IMR-90 (cell line): ENCODE results near the gene KRT39. TPM values are rescaled to one million over a fixed set of nuclear protein-coding genes. Genes with fewer than 3 reads are reported as not detected.
A peak's percentile ranks its signal among the peaks of the same experiment; 100 is the strongest.

Source experiments
- ATAC-seq: fragments of 200-7000 bp; cut with Tn5 transposase; 2 replicates; pipeline ENCODE4 v1.9.1; 2020; ENCODE audit warnings: low read depth, mild to moderate bottlenecking, moderate library complexity
- BruUV-seq: library from RNA; stranded (reverse); fragments of 400-500 nt; replicated peaks from 2 replicates; lab custom pipeline; 2021; lab: Mats Ljungman, UMichigan
- CTCF ChIA-PET: fragments of 300-600 bp; formaldehyde crosslinking; extraction: SDS; loops from one replicate; lab custom pipeline; 2021; ENCODE audit warnings: antibody characterized with exemption; lab: Yijun Ruan, JAX
- POLR2A ChIA-PET: fragments of 300-600 bp; sonication (Branson Sonifier 250); formaldehyde crosslinking; loops from one replicate; lab custom pipeline; 2022; ENCODE audit warnings: antibody characterized with exemption; ENCODE audit not compliant: unreplicated experiment; lab: Charles Lee
- DNase-seq: peaks from one replicate; pipeline ENCODE4 v3.0.0; 2013
- H2AFZ ChIP-seq: replicated peaks from 2 replicates; pipeline ENCODE3; 2013; ENCODE audit warnings: low read length, mild to moderate bottlenecking; ENCODE audit not compliant: poor library complexity
- H2AK5ac ChIP-seq: 2 replicates; pipeline ENCODE4 v1.6.1; 2013; ENCODE audit warnings: low read depth, low read length, inconsistent platforms
- H2AK9ac ChIP-seq: replicated peaks from 2 replicates; pipeline ENCODE3; 2013; ENCODE audit warnings: mild to moderate bottlenecking, low read depth, low read length, moderate library complexity; ENCODE audit not compliant: poor library complexity
- H2BK120ac ChIP-seq: 2 replicates; pipeline ENCODE4 v1.6.1; 2013; ENCODE audit warnings: low read depth, low read length, inconsistent platforms
- H2BK15ac ChIP-seq: 3 replicates; pipeline ENCODE4 v1.6.1; 2013; ENCODE audit warnings: low read depth, low read length, inconsistent platforms
- H2BK20ac ChIP-seq: 2 replicates; pipeline ENCODE4 v1.6.1; 2013; ENCODE audit warnings: low read depth, mild to moderate bottlenecking, inconsistent platforms, low read length, moderate library complexity
- H2BK5ac ChIP-seq: 2 replicates; pipeline ENCODE4 v1.6.1; 2013; ENCODE audit warnings: mild to moderate bottlenecking, low read depth, low read length, inconsistent platforms; ENCODE audit not compliant: poor library complexity, severe bottlenecking
- H3K14ac ChIP-seq: replicated peaks from 2 replicates; pipeline ENCODE4 v1.6.1; 2013; ENCODE audit warnings: low read depth, low read length, inconsistent platforms
- H3K18ac ChIP-seq: 2 replicates; pipeline ENCODE4 v1.6.1; 2013; ENCODE audit warnings: low read depth, low read length, control low read depth
- H3K23ac ChIP-seq: 2 replicates; pipeline ENCODE4 v1.6.1; 2013; ENCODE audit warnings: low read depth, low read length, inconsistent platforms
- H3K27ac ChIP-seq: 2 replicates; pipeline ENCODE4 v1.5.1; 2013; ENCODE audit warnings: mild to moderate bottlenecking, control low read depth, low read length; ENCODE audit not compliant: insufficient read depth
- H3K27me3 ChIP-seq: 2 replicates; pipeline ENCODE4 v1.6.1; 2013; ENCODE audit warnings: low read length; ENCODE audit not compliant: control insufficient read depth, insufficient read depth
- H3K36me3 ChIP-seq: 2 replicates; pipeline ENCODE4 v1.6.1; 2013; ENCODE audit warnings: low read length, mixed read lengths; ENCODE audit not compliant: control insufficient read depth, insufficient read depth
- H3K4ac ChIP-seq: 2 replicates; pipeline ENCODE4 v1.6.1; 2013; ENCODE audit warnings: low read depth, low read length, inconsistent platforms
- H3K4me1 ChIP-seq: 2 replicates; pipeline ENCODE4 v1.6.1; 2013; ENCODE audit warnings: low read length, mixed read lengths; ENCODE audit not compliant: control insufficient read depth, insufficient read depth
- H3K4me2 ChIP-seq: 2 replicates; pipeline ENCODE4 v1.6.1; 2013; ENCODE audit warnings: low read depth, mild to moderate bottlenecking, control low read depth, low read length, moderate library complexity
- H3K4me3 ChIP-seq: 2 replicates; pipeline ENCODE4 v1.5.1; 2013; ENCODE audit warnings: low read depth, mild to moderate bottlenecking, control low read depth, low read length, moderate library complexity; ENCODE audit not compliant: insufficient read depth
- H3K56ac ChIP-seq: 2 replicates; pipeline ENCODE4 v1.6.1; 2013; ENCODE audit warnings: low read length, inconsistent platforms; ENCODE audit not compliant: insufficient read depth; ENCODE audit errors: extremely low read depth
- H3K79me1 ChIP-seq, 2 experiments: 2 replicates each; pipeline ENCODE4 v1.6.1; 2013; ENCODE audit warnings: low read length in 2 of 2, inconsistent platforms in 1 of 2, low read depth in 1 of 2
- H3K9ac ChIP-seq: 2 replicates; pipeline ENCODE4 v1.6.1; 2013; ENCODE audit warnings: low read depth, low read length, control low read depth
- H3K9me1 ChIP-seq: 2 replicates; pipeline ENCODE4 v1.6.1; 2013; ENCODE audit warnings: low read length, inconsistent platforms; ENCODE audit not compliant: insufficient read depth
- H3K9me3 ChIP-seq: 2 replicates; pipeline ENCODE4 v1.6.1; 2013; ENCODE audit warnings: low read length; ENCODE audit not compliant: control insufficient read depth, insufficient read depth
- H4K20me1 ChIP-seq: 2 replicates; pipeline ENCODE4 v1.6.1; 2013; ENCODE audit warnings: low read length, inconsistent platforms; ENCODE audit not compliant: insufficient read depth
- H4K5ac ChIP-seq: 2 replicates; pipeline ENCODE4 v1.6.1; 2013; ENCODE audit warnings: mild to moderate bottlenecking, low read depth, low read length, control low read depth
- H4K8ac ChIP-seq, 2 experiments: 2 replicates each; pipeline ENCODE4 v1.6.1; 2013; ENCODE audit warnings: low read depth in 2 of 2, low read length in 2 of 2, control low read depth in 1 of 2, inconsistent platforms in 1 of 2
- H4K91ac ChIP-seq: 2 replicates; pipeline ENCODE4 v1.6.1; 2013; ENCODE audit warnings: low read depth, low read length, inconsistent platforms; ENCODE audit not compliant: insufficient read depth
- BHLHE40 ChIP-seq: fragments of 150-350 bp; IDR thresholded peaks from 2 replicates; pipeline ENCODE4 v1.6.1; 2016; ENCODE audit warnings: mild to moderate bottlenecking, low read depth, low read length
- CTCF ChIP-seq: conservative IDR thresholded peaks from 2 replicates; pipeline ENCODE4 v1.5.1; 2012; ENCODE audit warnings: mild to moderate bottlenecking, low read depth, low read length, improper control_type of control experiment
- ELK1 ChIP-seq: fragments of 150-350 bp; IDR thresholded peaks from 2 replicates; pipeline ENCODE4 v1.6.1; 2016; ENCODE audit warnings: low read depth, mild to moderate bottlenecking, low read length, moderate library complexity, borderline replicate concordance
- POLR2A ChIP-seq: IDR thresholded peaks from 2 replicates; pipeline ENCODE4 v1.6.1; 2012; ENCODE audit warnings: mild to moderate bottlenecking, low read depth, low read length
- SMC3 ChIP-seq: fragments of 150-350 bp; IDR thresholded peaks from 2 replicates; pipeline ENCODE4 v1.6.1; 2016; ENCODE audit warnings: low read depth, mild to moderate bottlenecking, antibody characterized with exemption, low read length, moderate library complexity
- WGBS, 2 experiments: methylation state at CpG; one replicate each; pipeline versions ENCODE4 v1.1.5 to v1.1.7; 2013; ENCODE audit warnings: missing lambda C conversion rate in 2 of 2; ENCODE audit not compliant: insufficient read length in 1 of 2; ENCODE audit errors: extremely low coverage in 2 of 2; 5-methylcytosine and 5-hydroxymethylcytosine counted together
- dilution Hi-C: fragments of 300-500 bp; cut with HindIII; formaldehyde crosslinking; loops from one replicate; pipeline ENCODE4 v1.14.3; 2018; ENCODE audit warnings: low sequenced_read_pairs; ENCODE audit not compliant: unreplicated experiment
- in situ Hi-C: fragments of 300-500 bp; cut with MboI; formaldehyde crosslinking; loops from 3 replicates; pipeline ENCODE4 v1.14.3; 2019; ENCODE audit warnings: low sequenced_read_pairs, inconsistent platforms, mixed read lengths
- intact Hi-C: fragments of 100-400 bp; cut with micrococcal nuclease; formaldehyde crosslinking; loops from 2 replicates; pipeline ENCODE4 v1.10.0; 2022
- polyA plus RNA-seq, 3 experiments: library from polyadenylated mRNA; depleted of rRNA; stranded (reverse); fragments of >200 nt; gene quantifications; 2 replicates each; pipeline ENCODE4 v1.2.3, GENCODE V29; 2012; ENCODE audit warnings: low replicate concordance in 1 of 3
- total RNA-seq: library from RNA; depleted of rRNA; stranded (reverse); fragments of >200 nt; gene quantifications from 2 replicates; pipeline ENCODE4 v1.2.3, GENCODE V29; 2012

KRT39 gene
- total and polyA plus RNA-seq, 2 of the 4 experiments (the other 2 are of a cell fraction), result 0.15 TPM; not detected in 1

GRCh38 chr17:40949418-40949817 lies 17.3 kb downstream of the KRT39 start:
- POLR2A ChIA-PET, result no interaction called here
- Histone ChIP-seq H3K9me3 (no peaks in the 10 kb centered on the region), H4K5ac (peak overlapping the region; percentile 79), H2BK120ac (peak overlapping the region; percentile 60; the same call in 1 of the 2 replicates), H3K4me3 (no peak overlapping the region), H3K14ac (0 out of 2 replicates have a peak overlapping the region, but pooled peaks have one; percentile 11), H4K20me1 (no peaks in the 10 kb centered on the region), H3K56ac (no peak overlapping the region), H2AFZ (peak overlapping the region; percentile 75), H4K91ac (no peak overlapping the region; the same call in 1 of the 2 replicates), H3K27ac (no peak overlapping the region), H3K27me3 (no peaks in the 10 kb centered on the region), H3K23ac (peak overlapping the region; percentile 71; the same call in 1 of the 2 replicates), H3K4me2 (no peak overlapping the region; the same call in 1 of the 2 replicates), H3K18ac (0 out of 2 replicates have a peak overlapping the region, but pooled peaks have one; percentile 16), H3K9ac (peak overlapping the region; percentile 24; the same call in 1 of the 2 replicates), H3K4ac (peak overlapping the region; percentile 41; the same call in 1 of the 2 replicates), H2AK9ac (no peak overlapping the region), H2BK20ac (peak overlapping the region; percentile 48; the same call in 1 of the 2 replicates), H2BK5ac (no peak overlapping the region), H3K79me1 (no peaks in the 10 kb centered on the region), H3K9me1 (no peaks in the 10 kb centered on the region; the same call in 1 of the 2 replicates), H2BK15ac (no peak overlapping the region), H2AK5ac (no peak overlapping the region), H4K8ac (peak overlapping the region; percentile 15 to 59), H3K4me1 (peaks cover 8% of the 10 kb centered on the region), H3K36me3 (no peaks in the 10 kb centered on the region)
- TF ChIP-seq BHLHE40, result no peak
- TF ChIP-seq POLR2A, result no peak
- no peak for TF ChIP-seq SMC3
- no peak for TF ChIP-seq CTCF
- no peak for TF ChIP-seq ELK1
- in situ Hi-C loops, result no loop called here
- WGBS, 2 experiments, result 39% methylated on average over 7 of the region's 10 CpGs; no CpG with 5 or more reads in 1 of the 2 experiments
- BruUV-seq, result no TSS peak
- ATAC-seq (no peak), DNase-seq (no peak)
- intact Hi-C loops, result no loop called here
- CTCF ChIA-PET, result interaction anchor here (0.6 kb wide), 1 partner anchor 23 kb away, joined by 3 read pairs; no protein-coding TSS in a partner anchor
- dilution Hi-C loops, result no loop called here
